HG03280 (cell line): ENCODE measurements around the gene DNAI2.

Source experiments
- ATAC-seq: cut with Tn5 transposase; IDR thresholded peaks from one replicate; pipeline ENCODE4 v1.9.1; 2021; ENCODE audit warnings: mild to moderate bottlenecking, moderate library complexity; ENCODE audit not compliant: unreplicated experiment

The DNAI2 gene

GRCh38 chr17:74336307-74336706 is 62.3 kb downstream of the DNAI2 start:
- no peak for ATAC-seq

- ATAC-seq = no peak
Measured at GRCh38 chr17:74337834-74338500, 63.9 kb downstream of the DNAI2 start.

GRCh38 chr17:74339537-74340195 is 65.6 kb downstream of the DNAI2 start:
- ATAC-seq = no peak

- ATAC-seq = no peak
Measured at GRCh38 chr17:74340470-74341023, 66.5 kb downstream of the DNAI2 start.

GRCh38 chr17:74342224-74342623 is 68.2 kb downstream of the DNAI2 start:
- no peak for ATAC-seq

- ATAC-seq = no peak
Measured at GRCh38 chr17:74343121-74343520, 69.1 kb downstream of the DNAI2 start.

GRCh38 chr17:74343526-74344284 is 69.7 kb downstream of the DNAI2 start:
- no peak for ATAC-seq

GRCh38 chr17:74344658-74345057 is 70.6 kb downstream of the DNAI2 start:
- no peak for ATAC-seq

GRCh38 chr17:74345433-74346241 is 71.6 kb downstream of the DNAI2 start:
- ATAC-seq = no peak

- no peak for ATAC-seq
Measured at GRCh38 chr17:74347646-74348045, 73.6 kb downstream of the DNAI2 start.

GRCh38 chr17:74349120-74349519 is 75.1 kb downstream of the DNAI2 start:
- ATAC-seq = no peak

- no peak for ATAC-seq
Measured at GRCh38 chr17:74350486-74350885, 76.5 kb downstream of the DNAI2 start.

- no peak for ATAC-seq
Measured at GRCh38 chr17:74351552-74352210, 77.6 kb downstream of the DNAI2 start.

- no peak for ATAC-seq
Measured at GRCh38 chr17:74353446-74354060, 79.5 kb downstream of the DNAI2 start.

GRCh38 chr17:74354123-74354522 is 80.1 kb downstream of the DNAI2 start:
- no peak for ATAC-seq

GRCh38 chr17:74354561-74354960 is 80.5 kb downstream of the DNAI2 start:
- ATAC-seq = no peak

GRCh38 chr17:74355065-74355464 is 81.0 kb downstream of the DNAI2 start:
- ATAC-seq = no peak

- ATAC-seq = no peak
Measured at GRCh38 chr17:74356646-74357465, 82.8 kb downstream of the DNAI2 start.

- ATAC-seq = no peak
Measured at GRCh38 chr17:74357466-74357809, 83.4 kb downstream of the DNAI2 start.
